ENCODE data around the gene LRRK1.

DNA sequence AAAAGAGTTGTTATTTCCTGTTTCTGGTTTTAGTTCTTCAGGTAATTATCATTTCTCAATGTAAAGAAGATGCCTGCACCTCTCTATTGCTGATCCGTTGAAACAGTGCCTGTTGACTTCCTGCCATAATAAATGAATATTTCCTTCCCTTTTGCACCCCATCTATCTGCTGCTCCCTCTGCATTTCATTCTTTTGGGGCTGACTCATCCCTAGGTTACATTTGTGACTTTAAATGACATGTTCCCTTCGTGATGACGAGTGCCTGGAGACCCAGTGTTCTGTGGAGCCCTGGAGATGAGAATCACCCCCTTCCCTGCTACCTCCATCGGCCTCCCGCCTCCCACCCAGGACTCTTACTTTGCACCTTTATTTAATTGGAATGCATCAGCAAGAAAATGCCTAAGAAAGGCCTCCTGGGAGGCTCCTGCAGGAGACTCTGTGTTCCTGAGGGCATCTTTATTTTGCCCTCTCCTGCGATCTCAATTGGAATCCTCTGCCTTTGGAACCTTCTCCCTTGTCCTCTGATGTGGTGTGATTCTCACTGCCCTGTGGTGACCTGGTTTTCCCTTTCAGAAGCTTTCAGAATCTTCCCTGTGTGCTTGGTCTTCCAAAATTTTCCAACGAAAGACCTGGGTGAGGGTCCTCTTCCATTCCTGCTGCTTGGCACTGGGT, 13.7 kb downstream of the LRRK1 start:
- TF ChIP-seq MAZ (IDR thresholded peaks at IDR 0.05; ENCODE audit: borderline replicate concordance, low read depth, low read length) (no peak), MXI1 (IDR thresholded peaks at IDR 0.05; ENCODE audit: borderline replicate concordance, low read depth, low read length) (no peak), FOS (IDR thresholded peaks at IDR 0.05; ENCODE audit: low read depth, low read length) (no peak), POLR2A (IDR thresholded peaks at IDR 0.05; ENCODE audit: low read depth, low read length) (no peak), NFE2L2 (IDR thresholded peaks at IDR 0.05; ENCODE audit: low read depth, low read length) (no peak), RFX5 (IDR thresholded peaks at IDR 0.05; ENCODE audit: low read depth, low read length) (no peak), RAD21 (IDR thresholded peaks at IDR 0.05; ENCODE audit: low read length) (no peak), MAFK (IDR thresholded peaks at IDR 0.05; ENCODE audit: low read depth, low read length) (no peak)
- TF ChIP-seq, protein P1, sequence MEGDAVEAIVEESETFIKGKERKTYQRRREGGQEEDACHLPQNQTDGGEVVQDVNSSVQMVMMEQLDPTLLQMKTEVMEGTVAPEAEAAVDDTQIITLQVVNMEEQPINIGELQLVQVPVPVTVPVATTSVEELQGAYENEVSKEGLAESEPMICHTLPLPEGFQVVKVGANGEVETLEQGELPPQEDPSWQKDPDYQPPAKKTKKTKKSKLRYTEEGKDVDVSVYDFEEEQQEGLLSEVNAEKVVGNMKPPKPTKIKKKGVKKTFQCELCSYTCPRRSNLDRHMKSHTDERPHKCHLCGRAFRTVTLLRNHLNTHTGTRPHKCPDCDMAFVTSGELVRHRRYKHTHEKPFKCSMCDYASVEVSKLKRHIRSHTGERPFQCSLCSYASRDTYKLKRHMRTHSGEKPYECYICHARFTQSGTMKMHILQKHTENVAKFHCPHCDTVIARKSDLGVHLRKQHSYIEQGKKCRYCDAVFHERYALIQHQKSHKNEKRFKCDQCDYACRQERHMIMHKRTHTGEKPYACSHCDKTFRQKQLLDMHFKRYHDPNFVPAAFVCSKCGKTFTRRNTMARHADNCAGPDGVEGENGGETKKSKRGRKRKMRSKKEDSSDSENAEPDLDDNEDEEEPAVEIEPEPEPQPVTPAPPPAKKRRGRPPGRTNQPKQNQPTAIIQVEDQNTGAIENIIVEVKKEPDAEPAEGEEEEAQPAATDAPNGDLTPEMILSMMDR (conservative IDR thresholded peaks at IDR 0.05; ENCODE audit: low read depth, low read length), result no peak
- TF ChIP-seq, protein P2, sequence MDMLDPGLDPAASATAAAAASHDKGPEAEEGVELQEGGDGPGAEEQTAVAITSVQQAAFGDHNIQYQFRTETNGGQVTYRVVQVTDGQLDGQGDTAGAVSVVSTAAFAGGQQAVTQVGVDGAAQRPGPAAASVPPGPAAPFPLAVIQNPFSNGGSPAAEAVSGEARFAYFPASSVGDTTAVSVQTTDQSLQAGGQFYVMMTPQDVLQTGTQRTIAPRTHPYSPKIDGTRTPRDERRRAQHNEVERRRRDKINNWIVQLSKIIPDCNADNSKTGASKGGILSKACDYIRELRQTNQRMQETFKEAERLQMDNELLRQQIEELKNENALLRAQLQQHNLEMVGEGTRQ (IDR thresholded peaks at IDR 0.05; ENCODE audit: low read depth, low read length), result no peak
